OCI-LY7 (cell line): ENCODE results near the gene GRAMD2A. TPM values are rescaled to one million over a fixed set of nuclear protein-coding genes. Genes with fewer than 3 reads are reported as not detected.

Source experiments
- BruUV-seq: library from RNA; stranded (reverse); fragments of 400-500 nt; replicated peaks from 2 replicates; lab custom pipeline; 2021; lab: Mats Ljungman, UMichigan
- CTCF ChIA-PET: fragments of 300-600 bp; sonication (Branson Sonifier 250); formaldehyde crosslinking; loops from one replicate; lab custom pipeline; 2022; ENCODE audit warnings: antibody characterized with exemption; ENCODE audit not compliant: unreplicated experiment; lab: Charles Lee
- POLR2A ChIA-PET: fragments of 300-600 bp; sonication (Branson Sonifier 250); formaldehyde crosslinking; loops from one replicate; lab custom pipeline; 2022; ENCODE audit warnings: antibody characterized with exemption; lab: Charles Lee
- DNase-seq: peaks from one replicate; pipeline ENCODE4 v3.0.0-alpha.2; 2015; ENCODE audit warnings: low spot score
- H2AFZ ChIP-seq: fragments of 200-600 bp; sonication (generic), shearing (Covaris generic); 2 replicates; pipeline ENCODE4 v1.6.1; 2014; ENCODE audit warnings: mild to moderate bottlenecking, antibody characterized with exemption, low read length, moderate library complexity
- H3K27ac ChIP-seq: fragments of 200-600 bp; sonication (generic); 2 replicates; pipeline ENCODE4 v1.5.1; 2014; ENCODE audit warnings: mixed run types, low read depth, mild to moderate bottlenecking, moderate library complexity, low read length, inconsistent platforms; ENCODE audit not compliant: poor library complexity, severe bottlenecking
- H3K36me3 ChIP-seq: fragments of 200-600 bp; sonication (generic); 2 replicates; pipeline ENCODE4 v1.6.1; 2014; ENCODE audit warnings: mild to moderate bottlenecking, antibody characterized with exemption, low read length, moderate library complexity, mixed read lengths; ENCODE audit not compliant: insufficient read depth
- H3K4me1 ChIP-seq: fragments of 200-600 bp; sonication (generic); 2 replicates; pipeline ENCODE4 v1.5.1; 2014; ENCODE audit warnings: mild to moderate bottlenecking, low read length; ENCODE audit not compliant: insufficient read depth, poor library complexity, severe bottlenecking
- H3K4me2 ChIP-seq: fragments of 200-600 bp; sonication (generic); 2 replicates; pipeline ENCODE4 v1.6.1; 2014; ENCODE audit warnings: mild to moderate bottlenecking, low read length
- H3K4me3 ChIP-seq: fragments of 200-600 bp; sonication (generic); 2 replicates; pipeline ENCODE4 v1.5.1; 2014; ENCODE audit warnings: mild to moderate bottlenecking, low read depth, low read length; ENCODE audit not compliant: poor library complexity, severe bottlenecking
- H3K79me2 ChIP-seq: fragments of 200-600 bp; sonication (generic); 2 replicates; pipeline ENCODE4 v1.6.1; 2016; ENCODE audit warnings: low read depth, mild to moderate bottlenecking, low read length, moderate library complexity, mixed read lengths; ENCODE audit not compliant: insufficient read depth
- H3K9me2 ChIP-seq: fragments of 200-600 bp; sonication (generic); 2 replicates; pipeline ENCODE4 v1.6.1; 2016; ENCODE audit warnings: mild to moderate bottlenecking, low read length, mixed read lengths; ENCODE audit not compliant: insufficient read depth
- H3K9me3 ChIP-seq: fragments of 200-600 bp; sonication (generic); 2 replicates; pipeline ENCODE4 v1.6.1; 2014; ENCODE audit warnings: mild to moderate bottlenecking, mixed run types, low read length, mixed read lengths
- H4K20me1 ChIP-seq: fragments of 200-600 bp; sonication (generic); 2 replicates; pipeline ENCODE4 v1.6.1; 2014; ENCODE audit warnings: mild to moderate bottlenecking, antibody characterized with exemption, low read length, moderate library complexity, mixed read lengths; ENCODE audit not compliant: insufficient read depth
- CTCF ChIP-seq: fragments of 200-600 bp; sonication (generic); conservative IDR thresholded peaks from 2 replicates; pipeline ENCODE4 v1.5.1; 2014; ENCODE audit warnings: mild to moderate bottlenecking, antibody characterized with exemption, low read length, moderate library complexity, mixed read lengths
- EZH2phosphoT487 ChIP-seq: fragments of 200-600 bp; sonication (generic); IDR thresholded peaks from 2 replicates; pipeline ENCODE4 v1.6.1; 2018; ENCODE audit warnings: low read depth, borderline replicate concordance, mild to moderate bottlenecking, mixed run types, antibody characterized with exemption, low read length, moderate library complexity, mixed read lengths
- intact Hi-C: fragments of 100-400 bp; cut with micrococcal nuclease; formaldehyde crosslinking; loops from one replicate; pipeline ENCODE4 v1.10.0; 2022; ENCODE audit not compliant: unreplicated experiment
- total RNA-seq, 2 experiments: library from RNA; depleted of rRNA in 1 of 2; stranded (reverse); fragments of >200 nt in 1 of 2; shearing (Covaris generic) in 1 of 2; gene quantifications; 2 replicates each; pipeline ENCODE4 v1.2.3, GENCODE V29; 2014 to 2022

Gene GRAMD2A
- total RNA-seq, 2 experiments from 2014 or later, result not detected

GRCh38 chr15:72197041-72197459 lies 537 bp downstream of the GRAMD2A start:
- no TSS peak for BruUV-seq
- Histone ChIP-seq H3K4me2 (no peak overlapping the region), H3K27ac (no peak overlapping the region), H3K9me3 (no peaks in the 10 kb centered on the region), H3K4me3 (no peak overlapping the region), H3K4me1 (peaks cover 10% of the 10 kb centered on the region), H3K79me2 (no peaks in the 10 kb centered on the region), H3K9me2 (no peaks in the 10 kb centered on the region), H2AFZ (no peak overlapping the region), H3K36me3 (peaks cover 43% of the 10 kb centered on the region), H4K20me1 (peaks cover 9% of the 10 kb centered on the region; the same call in 1 of the 2 replicates)
- ChIA-PET POLR2A (no interaction called here), CTCF (no interaction called here)
- no peak for TF ChIP-seq CTCF
- TF ChIP-seq EZH2phosphoT487, result no peak
- no peak for DNase-seq
- intact Hi-C loops, result loop anchor here (5.0 kb wide), 1 partner anchor 75 kb away; the partner anchor contains the start of gene PARP6

- BruUV-seq, result no TSS peak
- peaks cover 4% of the 10 kb centered on the region; the same call in 1 of the 2 replicates for H4K20me1 ChIP-seq
- H3K79me2 ChIP-seq, result no peaks in the 10 kb centered on the region
- no peaks in the 10 kb centered on the region for H3K9me2 ChIP-seq
- TF ChIP-seq EZH2phosphoT487 (no peak), CTCF (no peak)
- no peak overlapping the region for H3K4me3 ChIP-seq
- H3K36me3 ChIP-seq, result peaks cover 38% of the 10 kb centered on the region
- no peak overlapping the region for H3K27ac ChIP-seq
- CTCF ChIA-PET, result no interaction called here
- DNase-seq, result no peak
- H2AFZ ChIP-seq, result no peak overlapping the region
- H3K4me2 ChIP-seq, result no peak overlapping the region
- POLR2A ChIA-PET, result no interaction called here
- no peaks in the 10 kb centered on the region for H3K9me3 ChIP-seq
- intact Hi-C loops, result loop anchor here (5.0 kb wide), 1 partner anchor 76 kb away; the partner anchor contains the start of gene PARP6
- H3K4me1 ChIP-seq, result peaks cover 4% of the 10 kb centered on the region
Observed at GRCh38 chr15:72196409-72197040, 1.1 kb downstream of the GRAMD2A start.

GRCh38 chr15:72195101-72195511 lies 2.5 kb downstream of the GRAMD2A start:
- ChIA-PET CTCF (interaction anchor here (0.7 kb wide), 1 partner anchor 54 kb away, joined by 3 read pairs; no protein-coding TSS in a partner anchor), POLR2A (interaction anchor here (0.6 to 1.1 kb wide), 2 partner anchors 19 to 160 kb away, joined by 3 to 5 read pairs; no protein-coding TSS in a partner anchor)
- Histone ChIP-seq H3K4me1 (no peaks in the 10 kb centered on the region), H3K27ac (no peak overlapping the region), H3K9me3 (no peaks in the 10 kb centered on the region), H3K4me2 (no peak overlapping the region), H2AFZ (no peak overlapping the region), H3K4me3 (no peak overlapping the region), H3K79me2 (no peaks in the 10 kb centered on the region), H4K20me1 (peaks cover 4% of the 10 kb centered on the region; the same call in 1 of the 2 replicates), H3K9me2 (no peaks in the 10 kb centered on the region), H3K36me3 (peaks cover 24% of the 10 kb centered on the region)
- intact Hi-C loops, result loop anchor here (5.0 kb wide), 1 partner anchor 77 kb away; the partner anchor contains the start of gene PARP6
- no peak for DNase-seq
- no TSS peak for BruUV-seq
- no peak for TF ChIP-seq EZH2phosphoT487
- no peak for TF ChIP-seq CTCF
